ELF-1 (cell line): ENCODE measurements around the gene MANF.
A peak's percentile ranks its signal among the peaks of the same experiment; 100 is the strongest.
"Not testable (repeated sequence)": the region's sequence is repeated elsewhere in the genome, so short reads cannot be mapped to it uniquely, and the experiment has no call there.

Source experiments
- DNase-seq: peaks from one replicate; pipeline ENCODE4 v3.0.0-alpha.2; 2016; ENCODE audit warnings: low read depth, low spot score

MANF gene

GRCh38 chr3:51384726-51385473, at the start of gene MANF:
Gene MANF, plus strand, starts transcription at chr3:51385291. Its CDS starts 52 bp downstream, at chr3:51385343.
- peak; percentile 99 for DNase-seq

- peak; percentile 18 for DNase-seq
These were observed 48.8 kb upstream of the MANF start for GRCh38 chr3:51336261-51336660.

- no peak for DNase-seq
These were observed 47.4 kb upstream of the MANF start for GRCh38 chr3:51337666-51338065.

GRCh38 chr3:51338632-51339031, 46.5 kb upstream of the MANF start:
- no peak for DNase-seq

GRCh38 chr3:51340013-51340829, 44.9 kb upstream of the MANF start:
- peak; percentile 39 for DNase-seq

- DNase-seq = no peak
These were observed 44.0 kb upstream of the MANF start for GRCh38 chr3:51340989-51341636.

GRCh38 chr3:51343918-51344687, 41.0 kb upstream of the MANF start:
- DNase-seq = no peak

GRCh38 chr3:51350751-51351150, 34.3 kb upstream of the MANF start:
- DNase-seq = no peak

GRCh38 chr3:51353131-51353530, 32.0 kb upstream of the MANF start:
- DNase-seq = no peak

- no peak for DNase-seq
These were observed 31.4 kb upstream of the MANF start for GRCh38 chr3:51353691-51354090.

GRCh38 chr3:51354172-51354571, 30.9 kb upstream of the MANF start:
- DNase-seq = no peak

- DNase-seq = no peak
These were observed 30.1 kb upstream of the MANF start for GRCh38 chr3:51354731-51355615.

GRCh38 chr3:51355891-51356578, 29.1 kb upstream of the MANF start:
- no peak for DNase-seq

- DNase-seq = no peak
These were observed 27.2 kb upstream of the MANF start for GRCh38 chr3:51357856-51358255.

- DNase-seq = no peak
These were observed 26.1 kb upstream of the MANF start for GRCh38 chr3:51358981-51359380.

GRCh38 chr3:51360806-51361205, 24.3 kb upstream of the MANF start:
- DNase-seq = no peak

- no peak for DNase-seq
These were observed 23.3 kb upstream of the MANF start for GRCh38 chr3:51361746-51362145.

- no peak for DNase-seq
These were observed 22.6 kb upstream of the MANF start for GRCh38 chr3:51362476-51362875.

- DNase-seq = not testable (repeated sequence)
These were observed 16.8 kb upstream of the MANF start for GRCh38 chr3:51368276-51368675.

- DNase-seq = peak; percentile 70
These were observed 13.0 kb upstream of the MANF start for GRCh38 chr3:51371943-51372557.
